GM21723 (cell line): ENCODE measurements around the gene COPS4.
A peak's percentile ranks its signal among the peaks of the same experiment; 100 is the strongest.
"Not testable (repeated sequence)": the region's sequence is repeated elsewhere in the genome, so short reads cannot be mapped to it uniquely, and the experiment has no call there.

Experiments
- ATAC-seq: cut with Tn5 transposase; IDR thresholded peaks from one replicate; pipeline ENCODE4 v1.9.1; 2021; ENCODE audit warnings: mild to moderate bottlenecking, moderate library complexity; ENCODE audit not compliant: unreplicated experiment

COPS4 gene

GRCh38 chr4:83034630-83035494 is at the start of gene COPS4:
TSS of gene COPS4 (plus strand) at chr4:83035183. CDS start at chr4:83035225, 42 bp downstream.
- ATAC-seq, result peak; percentile 98

- not testable (repeated sequence) for ATAC-seq
Measured at GRCh38 chr4:82987519-82987918, 47.5 kb upstream of the COPS4 start.

GRCh38 chr4:82988323-82988832 is 46.6 kb upstream of the COPS4 start:
- no peak for ATAC-seq

DNA sequence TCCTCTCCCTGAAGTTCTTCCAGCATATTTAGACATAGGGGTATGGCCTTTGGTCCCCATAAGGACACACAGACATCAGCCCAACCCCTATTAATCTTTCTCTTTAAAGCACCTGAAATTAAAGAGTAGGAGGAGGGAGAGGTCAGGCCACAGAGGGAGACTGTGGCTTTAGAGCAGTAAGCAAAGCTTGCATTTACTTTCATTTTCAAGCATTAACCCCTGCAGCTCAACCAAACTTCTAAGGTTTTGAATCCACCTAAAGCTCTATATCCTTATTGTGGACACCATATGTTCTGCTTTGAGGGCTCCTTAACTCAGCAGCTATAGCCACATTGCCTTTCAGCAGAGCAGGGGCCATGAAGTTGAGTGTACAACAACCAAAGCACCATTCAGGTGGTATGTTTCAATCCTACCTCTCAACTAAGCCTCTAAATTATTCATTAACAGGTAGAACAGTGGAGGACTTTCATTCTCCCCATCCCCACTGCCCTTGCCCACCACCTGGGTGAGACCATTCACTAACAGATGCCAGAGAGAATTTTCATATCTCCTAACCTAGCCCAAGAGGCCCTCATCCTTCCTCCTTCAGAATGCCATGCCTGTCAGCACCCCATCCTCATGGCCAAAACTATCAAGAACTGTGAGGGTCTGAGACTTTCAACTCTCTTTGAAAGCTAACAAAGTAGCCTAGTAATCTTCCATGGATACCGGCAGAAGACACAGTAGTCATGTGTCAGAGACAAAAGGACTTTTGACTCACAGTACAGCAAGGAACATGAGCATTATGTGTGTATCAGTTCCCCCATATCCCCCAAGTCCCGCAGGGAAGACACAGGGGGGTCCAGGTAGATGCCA is 45.2 kb upstream of the COPS4 start:
- peak; percentile 95 for ATAC-seq

- no peak for ATAC-seq
Measured at GRCh38 chr4:82994834-82995233, 40.1 kb upstream of the COPS4 start.

- ATAC-seq, result no peak
Measured at GRCh38 chr4:82998898-82999297, 36.1 kb upstream of the COPS4 start.

DNA sequence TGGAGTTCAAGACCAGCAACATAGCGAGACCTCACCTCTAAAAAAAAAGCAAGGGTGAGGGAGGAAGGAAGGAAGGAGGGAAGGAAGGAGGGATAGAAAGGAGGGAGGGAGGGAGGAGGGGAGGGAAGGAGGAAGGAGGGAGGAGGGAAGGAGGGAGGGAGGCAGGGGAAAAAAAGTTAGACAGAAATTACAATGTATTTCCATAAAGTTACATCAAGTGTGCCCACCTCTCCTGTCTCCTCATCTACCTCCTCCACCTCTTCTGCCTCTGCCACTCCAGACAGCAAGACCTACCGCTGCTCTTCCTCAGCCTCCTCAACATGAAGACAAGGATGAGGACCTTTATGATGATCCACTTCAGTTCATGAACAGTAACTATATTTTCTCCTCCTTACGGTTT is 32.7 kb upstream of the COPS4 start:
- no peak for ATAC-seq

DNA sequence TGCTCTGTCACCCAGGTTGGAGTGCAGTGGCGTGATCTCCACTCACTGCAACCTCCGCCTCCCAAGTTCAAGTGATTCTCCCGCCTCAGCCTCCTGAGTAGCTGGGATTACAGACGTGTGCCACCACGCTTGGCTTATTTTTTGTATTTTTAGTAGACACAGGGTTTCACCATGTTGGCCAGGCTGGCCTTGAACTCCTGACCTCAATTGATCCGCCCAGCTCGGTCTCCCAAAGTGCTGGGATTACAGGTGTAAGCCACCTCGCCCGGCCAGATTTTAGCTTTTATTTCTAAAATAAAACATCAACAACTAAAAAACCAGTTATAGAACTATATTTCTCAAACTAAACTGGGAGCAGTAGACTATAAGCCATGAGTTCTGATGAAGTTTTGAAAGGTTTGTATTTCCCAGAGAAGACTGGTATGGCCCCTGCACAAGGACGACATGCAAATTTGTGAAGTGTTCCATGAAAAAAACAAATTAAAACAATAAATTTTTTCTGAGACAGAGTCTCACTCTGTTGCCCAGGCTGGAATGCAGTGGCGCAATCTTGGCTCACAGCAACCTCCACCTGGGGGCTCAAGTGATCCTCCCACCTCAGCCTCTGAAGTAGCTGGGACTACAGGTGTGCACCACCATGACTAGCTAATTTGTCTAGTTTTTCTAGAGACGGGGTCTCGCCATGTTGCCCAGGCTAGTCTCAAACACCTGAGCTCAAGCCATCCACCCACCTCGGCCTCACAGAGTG is 31.8 kb upstream of the COPS4 start:
- ATAC-seq, result not testable (repeated sequence)

GRCh38 chr4:83009529-83009928 is 25.5 kb upstream of the COPS4 start:
- ATAC-seq, result no peak

DNA sequence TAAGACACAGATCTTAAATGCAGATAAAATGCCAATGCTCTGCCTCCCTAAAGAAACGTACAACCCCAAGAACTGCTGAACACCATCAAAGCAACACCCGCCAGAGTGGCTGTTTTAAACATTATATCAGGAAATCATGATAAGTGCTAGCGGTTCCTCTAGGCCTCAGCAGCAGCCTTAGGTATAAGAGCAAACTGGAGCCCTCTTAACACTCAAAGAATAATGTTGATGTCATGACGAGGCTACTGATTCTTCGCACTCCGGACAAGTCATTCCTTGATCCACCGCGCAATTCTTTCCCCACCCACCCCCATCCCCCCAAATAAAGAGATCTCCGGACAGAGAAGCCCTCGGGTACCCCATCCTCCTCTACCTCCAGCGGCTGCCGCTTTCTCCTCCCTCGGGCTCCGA is 24.9 kb upstream of the COPS4 start:
- ATAC-seq, result no peak

GRCh38 chr4:83010522-83011318 is 24.3 kb upstream of the COPS4 start, which contains the start of gene LIN54:
TSS of gene LIN54 (minus strand) at chr4:83010823. CDS start at chr4:82984844, 25,979 bp downstream.
- ATAC-seq, result peak; percentile 48

DNA sequence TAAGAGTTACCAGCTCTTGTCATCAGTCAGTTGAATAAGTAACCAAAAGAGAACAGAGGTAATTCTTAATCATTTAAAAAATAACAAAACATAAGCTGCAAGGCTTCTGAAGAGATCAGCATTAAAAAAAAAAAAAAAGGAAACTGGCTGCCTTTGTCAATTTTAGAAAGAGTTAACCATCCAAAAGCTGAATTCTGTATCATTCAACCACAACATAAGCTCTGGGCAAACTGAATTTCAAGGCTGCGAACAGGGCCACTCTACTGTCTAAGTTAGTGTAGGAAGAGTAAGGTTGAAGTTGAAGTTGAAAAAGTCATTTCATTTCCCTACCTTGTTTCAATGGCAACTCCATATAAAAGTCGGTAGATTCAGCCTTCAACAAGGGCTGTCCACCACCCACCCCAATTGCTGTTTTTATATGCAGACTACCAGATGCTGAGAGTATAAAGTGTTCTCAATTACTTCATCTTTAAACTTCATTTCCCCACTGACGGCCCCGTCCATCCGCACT is 23.2 kb upstream of the COPS4 start:
- ATAC-seq, result no peak

DNA sequence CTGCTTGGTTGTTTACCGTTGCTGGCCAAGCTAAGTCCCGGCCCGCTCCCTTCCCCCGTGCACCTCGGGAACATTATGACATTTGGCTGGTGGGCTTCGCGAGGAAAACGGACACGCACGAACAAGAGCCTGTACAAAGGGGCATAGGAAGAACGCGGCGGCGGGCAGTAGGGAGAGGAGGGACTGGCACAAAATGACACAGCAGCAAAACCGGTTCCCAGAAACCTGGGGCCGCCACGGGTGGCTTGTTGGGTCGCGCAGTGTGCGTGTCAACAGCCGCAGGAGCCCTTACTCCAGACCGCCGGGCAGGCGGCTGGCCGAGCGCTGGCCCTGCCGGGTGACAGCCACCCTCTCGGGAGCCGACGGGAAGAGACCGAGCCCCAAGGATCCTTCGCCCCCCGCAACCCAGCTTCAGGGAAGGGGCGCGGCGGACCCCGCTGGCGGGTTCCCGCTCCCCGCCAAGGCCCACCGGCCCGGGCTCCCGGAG is 22.7 kb upstream of the COPS4 start:
- ATAC-seq, result peak; percentile 20

DNA sequence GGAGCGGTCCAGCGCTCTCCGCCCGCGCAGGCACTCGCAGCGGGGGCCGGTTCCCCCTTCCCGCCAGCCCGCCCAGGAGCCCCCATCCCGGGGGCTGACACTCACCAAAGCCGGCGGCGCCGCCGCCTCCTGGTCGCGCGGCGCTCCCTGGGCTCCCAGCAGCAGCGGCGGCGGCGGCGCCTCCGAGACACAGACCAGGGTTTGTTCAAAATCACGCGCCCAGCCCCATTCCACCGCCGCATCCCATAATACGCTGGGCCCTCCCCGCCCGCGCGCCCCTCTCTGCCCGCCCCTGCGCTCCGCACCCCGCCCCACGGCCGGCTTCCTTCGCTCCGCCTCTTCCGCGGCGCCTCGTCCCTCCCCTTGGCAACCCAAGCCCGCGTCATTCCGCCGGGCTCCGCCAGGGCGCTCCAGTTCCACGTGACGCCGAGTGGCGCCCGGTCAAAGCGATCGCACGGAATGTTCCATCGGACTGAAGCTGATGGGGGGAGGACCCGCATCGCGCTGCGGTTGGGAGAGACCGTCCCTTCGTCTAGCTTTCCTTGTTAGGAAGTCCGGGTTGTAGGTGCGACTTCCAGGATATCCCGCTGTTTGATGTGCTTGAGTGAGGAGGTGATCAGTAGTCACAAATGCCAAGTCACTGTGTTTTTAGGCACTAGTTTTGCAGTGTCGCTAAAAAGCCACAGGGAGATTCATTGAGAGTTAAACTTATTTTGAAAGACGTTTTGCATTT is 22.1 kb upstream of the COPS4 start:
- peak; percentile 76 for ATAC-seq

DNA sequence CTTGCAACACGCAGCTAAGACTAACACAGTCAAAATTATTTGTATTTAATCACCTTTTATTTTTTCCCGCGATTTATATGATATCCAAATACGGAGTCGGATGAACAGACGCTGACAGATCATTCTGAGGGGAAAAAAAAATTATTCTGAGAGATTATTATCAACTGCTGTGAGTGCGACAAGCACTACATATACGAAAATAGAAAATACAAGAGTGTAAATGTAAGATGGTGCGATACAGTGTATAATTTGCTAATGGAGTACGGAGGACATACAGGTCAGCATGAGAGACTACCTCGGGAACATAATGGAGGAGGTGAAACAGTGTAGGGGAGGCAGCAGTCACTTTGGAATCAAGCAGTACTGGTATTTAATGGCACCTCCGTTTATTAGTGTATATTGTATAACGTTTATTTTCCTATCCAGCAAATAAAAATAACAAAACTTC is 21.5 kb upstream of the COPS4 start:
- no peak for ATAC-seq

DNA sequence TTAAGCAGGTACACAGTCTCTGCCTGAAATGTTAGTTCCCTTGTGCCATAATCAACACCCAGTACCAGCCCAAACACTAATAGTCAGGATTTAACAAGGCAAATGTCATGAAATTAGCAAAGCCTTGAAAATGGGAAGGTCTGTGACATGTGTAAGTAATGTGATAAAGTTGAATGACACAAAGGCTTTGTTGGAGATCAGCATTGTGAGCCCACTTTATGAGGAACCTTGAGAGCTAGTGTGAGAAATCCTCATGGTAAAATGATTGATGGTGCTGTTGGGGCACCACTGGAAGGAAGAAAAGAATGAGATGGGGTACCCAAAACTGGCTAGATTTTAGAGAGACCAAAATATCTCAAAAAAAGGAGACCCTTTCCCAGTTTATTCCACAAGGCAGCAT is 21.1 kb upstream of the COPS4 start:
- ATAC-seq, result no peak

DNA sequence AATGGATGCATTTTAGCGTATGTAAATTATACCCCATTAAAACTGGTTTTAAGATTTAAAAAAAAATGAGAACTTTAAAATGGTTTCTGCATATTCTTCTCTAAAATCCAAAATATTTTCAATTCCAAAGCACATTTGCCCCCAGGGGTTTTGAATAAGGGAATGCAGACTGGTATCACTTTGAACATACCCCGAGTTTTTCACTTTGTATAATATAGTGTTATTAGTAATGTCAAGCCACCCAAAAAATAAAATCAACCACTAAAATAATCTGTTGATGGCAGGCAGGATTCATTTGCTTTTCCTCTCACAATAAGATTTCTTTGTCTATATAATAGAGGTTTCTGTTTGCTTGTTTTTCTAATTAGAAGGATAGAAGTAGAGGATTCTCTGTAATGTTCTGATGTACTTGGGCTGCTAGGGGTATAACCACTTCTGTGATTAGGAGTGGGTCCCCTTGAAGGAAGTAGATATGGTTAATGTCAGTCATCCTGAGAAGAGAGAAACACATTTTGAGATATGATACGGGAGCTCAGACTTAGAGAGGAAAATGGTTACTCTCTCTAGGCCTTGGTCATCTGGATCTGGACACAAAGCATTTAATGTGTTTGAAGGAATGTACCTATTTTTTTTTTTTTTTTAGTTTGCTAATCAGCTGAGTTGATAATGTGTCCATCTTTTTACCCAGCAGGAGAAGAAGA is 15.0 kb upstream of the COPS4 start:
- ATAC-seq, result no peak

- ATAC-seq, result no peak
Measured at GRCh38 chr4:83022724-83023450, 12.1 kb upstream of the COPS4 start.
